IgD-negative memory B cell (primary cell): ENCODE results near the gene IL1R1. TPM values are rescaled to one million over a fixed set of nuclear protein-coding genes. Genes with fewer than 3 reads are reported as not detected.

ENCODE experiments used
- H3K27ac Mint-ChIP-seq, 3 donors: one replicate each; pipeline ENCODE4 v1.8.0; 2020 to 2022; ENCODE audit warnings: mild to moderate bottlenecking in 3 of 3, mixed read lengths in 3 of 3, moderate library complexity in 1 of 3
- H3K27me3 Mint-ChIP-seq: one replicate; pipeline ENCODE4 v1.8.0; 2021; ENCODE audit warnings: mixed read lengths
- H3K36me3 Mint-ChIP-seq: one replicate; pipeline ENCODE4 v1.8.0; 2020; ENCODE audit warnings: mild to moderate bottlenecking, mixed read lengths
- H3K4me1 Mint-ChIP-seq, 3 donors: one replicate each; pipeline ENCODE4 v1.8.0; 2020 to 2022; ENCODE audit warnings: mixed read lengths in 3 of 3, mild to moderate bottlenecking in 1 of 3
- H3K4me3 Mint-ChIP-seq, 4 donors: one replicate each; pipeline ENCODE4 v1.8.0; 2020 to 2022; ENCODE audit warnings: mild to moderate bottlenecking in 4 of 4, mixed read lengths in 4 of 4, moderate library complexity in 3 of 4
- H3K9me3 Mint-ChIP-seq, 3 donors: one replicate each; pipeline ENCODE4 v1.8.0; 2020 to 2021; ENCODE audit warnings: mixed read lengths in 3 of 3, mild to moderate bottlenecking in 1 of 3
- polyA plus RNA-seq: library from polyadenylated mRNA; unstranded; fragments of 300-500 nt; fragmentation: Illumina TruSeq; gene quantifications from one replicate; pipeline ENCODE4 v1.2.3, GENCODE V29; 2021

The IL1R1 gene
- polyA plus RNA-seq, 1 donor from 2014 or later, result not detected

DNA sequence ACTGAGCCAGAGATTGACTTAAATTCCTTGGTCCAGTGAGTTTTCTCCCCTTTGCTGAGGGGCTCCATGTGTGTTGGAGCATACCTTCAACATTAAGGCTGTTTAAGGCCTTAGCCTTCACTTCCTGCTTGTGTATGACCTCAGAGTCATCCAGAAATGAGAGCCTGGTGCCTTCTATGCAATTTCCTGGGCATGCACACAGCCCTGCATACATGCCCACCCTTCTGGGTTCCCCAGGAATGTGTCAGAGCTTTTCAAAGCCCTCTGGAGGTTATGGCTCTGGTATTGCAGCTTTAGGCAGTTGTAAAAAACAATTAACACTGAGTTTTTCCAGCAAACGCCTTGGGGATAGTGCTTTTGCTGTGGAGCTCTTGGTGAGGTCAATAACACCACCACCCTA, 16.7 kb downstream of the IL1R1 start:
- no peak overlapping the region for H3K4me3 Mint-ChIP-seq
- no peaks in the 10 kb centered on the region for H3K27me3 Mint-ChIP-seq
- peaks cover 2% of the 10 kb centered on the region for H3K36me3 Mint-ChIP-seq
- no peak overlapping the region for H3K27ac Mint-ChIP-seq
- H3K9me3 Mint-ChIP-seq, result peaks cover 0 to 4% (median 0%) of the 10 kb centered on the region in 3 donors
- H3K4me1 Mint-ChIP-seq, result no peaks in the 10 kb centered on the region

DNA sequence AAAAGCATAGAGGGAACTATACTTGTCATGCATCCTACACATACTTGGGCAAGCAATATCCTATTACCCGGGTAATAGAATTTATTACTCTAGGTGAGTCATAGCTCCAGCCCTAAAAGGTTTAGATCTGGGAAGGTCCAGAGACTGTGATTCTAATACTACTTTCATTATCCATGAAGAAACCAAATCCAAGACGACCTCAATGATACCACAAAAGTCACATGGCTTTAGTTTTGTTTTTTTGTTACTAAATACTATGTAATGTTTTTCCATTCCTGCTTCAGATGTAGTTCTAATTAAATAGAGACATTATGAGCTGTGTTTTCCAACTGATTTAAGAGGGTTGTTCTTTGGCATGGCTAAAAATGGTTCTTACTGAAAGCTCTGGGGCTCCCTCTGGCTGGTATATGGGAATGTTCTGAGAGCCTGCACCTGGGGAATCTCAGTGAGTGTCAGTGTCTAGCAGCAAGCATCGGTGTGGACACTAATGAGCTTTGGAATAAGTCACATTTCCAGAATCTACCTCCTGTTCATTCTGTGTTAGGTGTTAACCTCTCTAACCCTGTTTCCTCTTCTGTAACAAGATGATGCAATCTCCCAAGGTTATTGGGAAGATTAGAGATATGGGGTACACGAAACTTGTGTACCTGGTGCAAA, 23.8 kb downstream of the IL1R1 start:
- Mint-ChIP-seq H3K36me3 (peaks cover 2% of the 10 kb centered on the region), H3K27me3 (peaks cover 2% of the 10 kb centered on the region), H3K4me3 (no peak overlapping the region), H3K9me3 (no peaks in the 10 kb centered on the region), H3K4me1 (no peaks in the 10 kb centered on the region), H3K27ac (no peak overlapping the region)

DNA sequence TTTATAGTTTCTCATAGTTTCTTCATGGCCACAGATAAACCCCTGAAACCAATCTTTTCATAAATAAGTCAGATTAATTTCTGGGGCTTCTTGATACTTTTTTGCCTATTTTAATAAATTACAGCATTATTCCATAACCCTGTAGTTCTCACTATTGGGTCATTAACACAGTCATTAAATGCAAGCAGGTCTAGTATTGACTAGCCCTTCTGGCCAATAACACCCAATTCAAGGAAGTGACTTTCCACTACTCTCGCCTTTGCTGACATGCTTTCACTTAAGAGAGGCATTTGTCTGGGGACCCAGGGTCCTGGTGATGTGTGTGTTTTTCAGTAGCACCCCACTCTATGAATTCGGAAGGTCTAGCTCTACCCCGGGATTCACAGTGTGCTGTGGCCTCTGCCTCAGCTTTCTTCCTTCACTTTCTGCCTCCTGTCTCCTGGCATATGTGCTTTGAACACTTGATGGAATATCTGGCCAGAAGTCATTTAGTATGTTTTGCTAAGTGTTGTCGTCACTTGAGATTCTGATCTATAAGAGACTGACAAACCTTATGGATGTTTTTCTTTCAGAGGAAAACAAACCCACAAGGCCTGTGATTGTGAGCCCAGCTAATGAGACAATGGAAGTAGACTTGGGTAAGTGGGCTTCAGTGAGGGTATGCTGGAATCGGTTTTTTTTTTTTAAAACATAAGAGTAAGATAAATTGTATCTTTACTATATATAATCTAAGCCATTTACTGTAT, 25.7 kb downstream of the IL1R1 start:
- no peak overlapping the region for H3K27ac Mint-ChIP-seq
- H3K27me3 Mint-ChIP-seq, result peaks cover 2% of the 10 kb centered on the region
- H3K4me3 Mint-ChIP-seq, result no peak overlapping the region
- H3K4me1 Mint-ChIP-seq, result peaks cover 0 to 1% (median 0%) of the 10 kb centered on the region in 3 donors
- no peaks in the 10 kb centered on the region for H3K36me3 Mint-ChIP-seq
- no peaks in the 10 kb centered on the region for H3K9me3 Mint-ChIP-seq

DNA sequence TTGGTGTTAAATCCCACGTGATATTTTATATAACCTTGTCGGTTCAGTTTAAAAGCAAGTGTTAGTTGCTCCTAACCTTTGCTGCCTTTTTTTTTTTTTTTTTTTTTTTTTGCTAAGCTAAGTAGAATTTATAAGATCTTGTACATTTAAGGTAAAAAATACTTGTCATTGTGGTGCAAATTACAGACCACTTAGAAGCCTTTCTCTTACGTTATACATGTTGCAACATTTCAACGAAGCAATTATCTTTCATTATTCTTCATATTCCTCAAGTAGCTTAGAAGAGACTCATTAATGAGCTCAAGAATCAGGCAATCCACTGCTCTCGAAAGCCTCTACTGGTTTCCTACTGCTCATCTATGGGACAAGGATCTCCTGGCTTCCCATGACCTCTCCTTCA, 29.4 kb downstream of the IL1R1 start:
- Mint-ChIP-seq H3K27ac (no peak overlapping the region), H3K4me1 (peaks cover 0 to 1% (median 0%) of the 10 kb centered on the region in 3 donors), H3K4me3 (no peak overlapping the region), H3K36me3 (no peaks in the 10 kb centered on the region), H3K9me3 (no peaks in the 10 kb centered on the region), H3K27me3 (peaks cover 6% of the 10 kb centered on the region)

DNA sequence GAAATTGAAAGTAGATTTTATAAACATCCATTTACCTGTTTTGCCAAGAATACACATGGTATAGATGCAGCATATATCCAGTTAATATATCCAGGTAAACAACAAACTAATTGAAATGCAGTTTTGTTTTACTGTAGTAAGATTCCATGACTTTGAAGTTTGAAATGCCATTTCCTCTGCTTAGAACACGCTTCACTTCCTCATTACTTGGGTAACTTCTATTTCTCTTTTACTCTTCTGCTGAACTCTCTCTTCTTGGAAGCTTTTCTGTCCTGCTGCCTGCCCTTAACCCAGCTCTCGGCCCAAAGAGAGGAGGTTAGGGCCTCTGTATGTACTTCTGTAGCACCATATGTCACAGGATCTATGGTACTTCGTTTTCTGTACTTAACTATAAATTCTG, 30.2 kb downstream of the IL1R1 start:
- peaks cover 8% of the 10 kb centered on the region for H3K27me3 Mint-ChIP-seq
- H3K27ac Mint-ChIP-seq, result no peak overlapping the region
- H3K4me3 Mint-ChIP-seq, result no peak overlapping the region
- peaks cover 0 to 1% (median 0%) of the 10 kb centered on the region in 3 donors for H3K4me1 Mint-ChIP-seq
- H3K9me3 Mint-ChIP-seq, result no peaks in the 10 kb centered on the region
- no peaks in the 10 kb centered on the region for H3K36me3 Mint-ChIP-seq

DNA sequence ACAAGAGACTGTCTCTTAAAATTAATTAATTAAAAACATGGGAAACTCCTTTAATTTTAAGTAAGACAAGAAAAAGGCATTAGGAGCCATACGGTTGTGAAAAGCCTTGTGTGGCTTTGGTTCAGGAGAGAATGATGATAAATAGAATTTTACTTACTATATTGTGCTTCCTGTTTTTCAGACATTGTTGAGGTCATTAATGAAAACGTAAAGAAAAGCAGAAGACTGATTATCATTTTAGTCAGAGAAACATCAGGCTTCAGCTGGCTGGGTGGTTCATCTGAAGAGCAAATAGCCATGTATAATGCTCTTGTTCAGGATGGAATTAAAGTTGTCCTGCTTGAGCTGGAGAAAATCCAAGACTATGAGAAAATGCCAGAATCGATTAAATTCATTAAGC, 33.6 kb downstream of the IL1R1 start:
- Mint-ChIP-seq H3K27me3 (peaks cover 10% of the 10 kb centered on the region), H3K4me3 (no peak overlapping the region), H3K4me1 (peaks cover 0 to 1% (median 0%) of the 10 kb centered on the region in 3 donors), H3K36me3 (peaks cover 2% of the 10 kb centered on the region), H3K27ac (no peak overlapping the region), H3K9me3 (no peaks in the 10 kb centered on the region)

DNA sequence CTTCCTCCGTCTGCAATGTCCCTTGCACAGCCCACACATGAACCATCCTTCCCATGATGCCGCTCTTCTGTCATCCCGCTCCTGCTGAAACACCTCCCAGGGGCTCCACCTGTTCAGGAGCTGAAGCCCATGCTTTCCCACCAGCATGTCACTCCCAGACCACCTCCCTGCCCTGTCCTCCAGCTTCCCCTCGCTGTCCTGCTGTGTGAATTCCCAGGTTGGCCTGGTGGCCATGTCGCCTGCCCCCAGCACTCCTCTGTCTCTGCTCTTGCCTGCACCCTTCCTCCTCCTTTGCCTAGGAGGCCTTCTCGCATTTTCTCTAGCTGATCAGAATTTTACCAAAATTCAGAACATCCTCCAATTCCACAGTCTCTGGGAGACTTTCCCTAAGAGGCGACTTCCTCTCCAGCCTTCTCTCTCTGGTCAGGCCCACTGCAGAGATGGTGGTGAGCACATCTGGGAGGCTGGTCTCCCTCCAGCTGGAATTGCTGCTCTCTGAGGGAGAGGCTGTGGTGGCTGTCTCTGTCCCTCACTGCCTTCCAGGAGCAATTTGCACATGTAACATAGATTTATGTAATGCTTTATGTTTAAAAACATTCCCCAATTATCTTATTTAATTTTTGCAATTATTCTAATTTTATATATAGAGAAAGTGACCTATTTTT, 35.4 kb downstream of the IL1R1 start:
- Mint-ChIP-seq H3K9me3 (peaks cover 0 to 2% (median 0%) of the 10 kb centered on the region in 3 donors), H3K36me3 (peaks cover 2% of the 10 kb centered on the region), H3K4me1 (no peaks in the 10 kb centered on the region), H3K27ac (no peak overlapping the region), H3K4me3 (no peak overlapping the region), H3K27me3 (peaks cover 10% of the 10 kb centered on the region)

DNA sequence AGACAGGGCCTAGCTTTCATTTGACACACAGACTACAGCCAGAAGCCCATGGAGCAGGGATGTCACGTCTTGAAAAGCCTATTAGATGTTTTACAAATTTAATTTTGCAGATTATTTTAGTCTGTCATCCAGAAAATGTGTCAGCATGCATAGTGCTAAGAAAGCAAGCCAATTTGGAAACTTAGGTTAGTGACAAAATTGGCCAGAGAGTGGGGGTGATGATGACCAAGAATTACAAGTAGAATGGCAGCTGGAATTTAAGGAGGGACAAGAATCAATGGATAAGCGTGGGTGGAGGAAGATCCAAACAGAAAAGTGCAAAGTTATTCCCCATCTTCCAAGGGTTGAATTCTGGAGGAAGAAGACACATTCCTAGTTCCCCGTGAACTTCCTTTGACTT, 36.5 kb downstream of the IL1R1 start:
- peaks cover 2% of the 10 kb centered on the region for H3K36me3 Mint-ChIP-seq
- no peak overlapping the region for H3K27ac Mint-ChIP-seq
- H3K9me3 Mint-ChIP-seq, result peaks cover 0 to 2% (median 0%) of the 10 kb centered on the region in 3 donors
- H3K4me1 Mint-ChIP-seq, result no peaks in the 10 kb centered on the region
- peaks cover 10% of the 10 kb centered on the region for H3K27me3 Mint-ChIP-seq
- H3K4me3 Mint-ChIP-seq, result no peak overlapping the region

DNA sequence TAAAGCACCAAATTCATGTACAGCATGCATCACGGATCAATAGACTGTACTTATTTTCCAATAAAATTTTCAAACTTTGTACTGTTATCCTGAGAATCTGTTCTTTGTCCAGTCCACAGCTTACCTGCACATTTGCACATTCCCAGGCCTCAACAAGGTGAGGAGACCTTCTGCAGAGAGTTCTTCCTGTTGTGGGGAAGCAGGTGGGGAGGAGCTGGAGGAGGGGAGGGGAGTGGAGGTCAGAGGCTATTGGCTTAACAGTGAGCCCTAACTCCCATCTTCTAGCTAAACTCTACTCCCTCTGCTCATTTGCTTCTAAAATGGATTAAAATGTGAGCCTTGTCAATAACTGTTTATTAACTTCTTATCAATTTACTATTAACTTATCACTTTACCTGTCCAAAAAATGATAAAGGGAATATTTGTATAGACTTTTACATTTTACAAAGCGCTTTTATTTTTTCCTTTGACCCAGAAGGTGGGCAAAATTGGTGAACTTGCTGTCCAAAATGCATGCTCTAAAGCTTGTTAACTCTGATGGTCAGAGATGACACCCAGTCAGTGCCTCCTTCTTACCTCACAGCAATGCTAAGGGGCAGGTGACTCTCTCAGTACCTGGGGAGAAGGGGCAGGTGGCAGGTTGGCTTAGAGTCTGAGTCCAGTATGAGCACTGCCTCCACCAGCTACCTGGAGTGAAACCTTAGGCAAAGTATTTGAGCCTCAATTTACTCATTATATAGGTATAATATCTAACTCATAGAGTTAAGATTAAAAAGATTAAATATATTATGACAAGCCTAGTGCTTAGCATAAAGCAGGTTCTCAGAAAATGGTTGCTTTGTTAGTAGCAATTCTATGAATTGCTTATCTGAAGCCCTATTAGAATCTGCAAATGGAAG, 37.5 kb downstream of the IL1R1 start:
- H3K4me3 Mint-ChIP-seq, result no peak overlapping the region

DNA sequence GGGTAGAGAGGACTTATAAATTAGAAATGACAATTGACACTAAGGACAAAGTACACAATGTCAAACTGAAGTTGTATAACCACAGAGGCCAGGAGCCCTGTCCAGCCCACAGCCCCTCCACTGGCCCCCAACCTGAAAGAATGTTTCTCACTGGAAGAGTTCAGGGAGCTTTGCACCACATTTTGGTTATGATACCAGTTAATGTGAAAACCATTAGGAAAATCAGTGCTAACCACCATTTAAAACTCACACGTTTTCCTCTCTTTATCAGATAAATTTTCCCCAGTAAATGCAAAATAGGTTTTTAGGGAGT, 38.1 kb downstream of the IL1R1 start:
- H3K27me3 Mint-ChIP-seq, result peaks cover 10% of the 10 kb centered on the region
- no peak overlapping the region for H3K27ac Mint-ChIP-seq
- H3K4me3 Mint-ChIP-seq, result no peak overlapping the region
- H3K36me3 Mint-ChIP-seq, result peaks cover 2% of the 10 kb centered on the region
- no peaks in the 10 kb centered on the region for H3K4me1 Mint-ChIP-seq
- H3K9me3 Mint-ChIP-seq, result peaks cover 0 to 2% (median 0%) of the 10 kb centered on the region in 3 donors

More for the DNA sequence above, 37.5 kb downstream of the IL1R1 start:
- peaks cover 0 to 2% (median 0%) of the 10 kb centered on the region in 3 donors for H3K9me3 Mint-ChIP-seq
- peaks cover 2% of the 10 kb centered on the region for H3K36me3 Mint-ChIP-seq
- no peaks in the 10 kb centered on the region for H3K4me1 Mint-ChIP-seq
- H3K27ac Mint-ChIP-seq, result no peak overlapping the region
- peaks cover 10% of the 10 kb centered on the region for H3K27me3 Mint-ChIP-seq

DNA sequence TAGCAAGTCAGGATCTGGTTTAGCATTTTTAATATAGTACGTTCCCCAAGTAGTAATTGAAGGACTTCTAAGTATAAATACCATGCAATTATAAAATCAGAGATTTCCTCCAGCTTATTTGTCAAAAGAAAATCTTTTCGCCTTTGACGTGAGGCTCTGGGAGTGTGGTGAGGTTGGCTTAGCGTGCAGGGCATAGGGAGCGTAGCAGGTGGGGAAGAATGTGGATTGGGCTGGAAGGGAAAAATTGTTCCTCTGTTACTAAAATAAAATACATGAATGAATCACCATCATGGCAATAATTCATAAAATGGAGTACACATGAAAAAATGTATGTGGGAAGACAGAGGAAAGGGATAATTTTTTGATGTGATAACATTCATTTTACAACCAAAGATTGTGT, 38.8 kb downstream of the IL1R1 start:
- Mint-ChIP-seq H3K9me3 (peaks cover 0 to 2% (median 0%) of the 10 kb centered on the region in 3 donors), H3K36me3 (peaks cover 2% of the 10 kb centered on the region), H3K27me3 (peaks cover 10% of the 10 kb centered on the region), H3K27ac (no peak overlapping the region), H3K4me3 (no peak overlapping the region), H3K4me1 (no peaks in the 10 kb centered on the region)

DNA sequence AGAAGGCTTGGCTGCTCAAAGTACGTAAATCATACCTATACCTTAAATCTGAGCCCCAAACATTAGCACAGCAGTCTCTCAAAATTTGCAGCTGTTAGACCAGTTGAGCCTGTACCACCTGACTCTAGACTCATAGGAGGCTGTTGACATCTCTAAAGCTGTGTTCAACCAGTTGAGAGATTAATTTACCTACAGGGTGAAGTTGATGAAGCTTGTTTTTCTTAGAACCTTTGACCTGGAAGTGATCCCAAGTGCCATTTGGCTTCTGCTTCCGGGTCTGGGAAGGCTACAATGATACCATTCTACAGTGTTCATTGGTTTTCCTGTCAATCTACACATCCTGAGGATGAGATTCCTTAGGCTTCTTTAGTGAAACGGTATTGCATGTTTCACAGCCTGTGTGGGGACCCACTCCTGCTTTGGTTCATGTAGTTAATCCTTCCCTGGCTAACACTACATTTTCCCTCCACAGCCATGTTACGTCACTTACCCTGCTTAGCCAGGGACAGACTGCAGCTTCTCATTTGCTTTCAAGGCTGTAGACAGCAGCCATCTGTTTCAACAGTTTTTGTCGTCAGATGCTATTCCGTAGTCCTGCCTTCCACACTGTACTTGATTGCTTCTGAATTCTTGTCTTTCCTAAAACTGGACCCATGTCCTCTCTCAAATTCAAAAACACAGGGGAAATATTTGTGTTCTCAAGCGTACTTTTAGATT, 39.5 kb downstream of the IL1R1 start:
- no peak overlapping the region for H3K4me3 Mint-ChIP-seq
- no peak overlapping the region for H3K27ac Mint-ChIP-seq
- no peaks in the 10 kb centered on the region for H3K4me1 Mint-ChIP-seq
- peaks cover 2% of the 10 kb centered on the region for H3K36me3 Mint-ChIP-seq
- peaks cover 15% of the 10 kb centered on the region for H3K27me3 Mint-ChIP-seq
- H3K9me3 Mint-ChIP-seq, result peaks cover 0 to 2% (median 0%) of the 10 kb centered on the region in 3 donors

DNA sequence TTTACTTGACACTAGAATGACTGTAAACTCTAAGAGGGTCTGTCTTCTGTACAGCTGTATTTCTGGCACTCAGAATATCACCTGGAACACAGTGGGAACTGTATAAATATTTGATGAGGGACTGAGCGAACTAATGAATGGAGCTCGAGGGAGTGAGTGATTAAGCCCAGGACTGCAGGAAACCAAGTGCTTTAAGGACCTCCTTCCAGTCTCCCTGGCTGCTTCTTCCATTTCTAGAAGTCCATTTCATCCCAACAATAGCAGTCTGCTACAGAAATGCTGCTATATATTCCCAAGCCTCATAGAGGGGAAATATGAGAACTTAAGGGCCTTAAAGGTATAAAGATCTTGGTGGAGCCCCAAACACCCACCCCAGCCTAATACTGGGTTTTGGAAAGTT, 41.5 kb downstream of the IL1R1 start:
- Mint-ChIP-seq H3K27ac (no peak overlapping the region), H3K27me3 (peaks cover 17% of the 10 kb centered on the region), H3K9me3 (peaks cover 0 to 2% (median 0%) of the 10 kb centered on the region in 3 donors), H3K4me1 (peaks cover 0 to 4% (median 4%) of the 10 kb centered on the region in 3 donors), H3K4me3 (no peak overlapping the region), H3K36me3 (peaks cover 2% of the 10 kb centered on the region)

DNA sequence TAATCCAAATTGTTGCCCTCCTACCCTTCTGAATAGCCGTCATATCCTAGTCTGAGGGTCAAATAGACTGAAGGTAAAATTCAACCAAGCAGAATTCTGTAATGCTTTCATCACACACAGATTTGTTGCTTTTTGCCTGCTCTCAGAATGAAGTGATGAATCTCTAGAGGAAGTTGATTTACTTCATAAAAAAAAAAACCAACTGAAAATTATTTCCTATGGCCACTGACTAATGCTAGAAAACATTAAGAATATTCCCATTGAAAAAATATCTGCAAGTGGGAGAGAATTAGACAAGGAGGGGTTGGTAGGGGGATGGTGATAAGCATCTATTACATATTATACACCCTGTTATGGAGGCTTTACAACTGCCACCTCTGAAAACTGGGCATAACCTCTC, 42.0 kb downstream of the IL1R1 start:
- peaks cover 2% of the 10 kb centered on the region for H3K36me3 Mint-ChIP-seq
- no peak overlapping the region for H3K4me3 Mint-ChIP-seq
- H3K27ac Mint-ChIP-seq, result no peak overlapping the region
- peaks cover 0 to 4% (median 4%) of the 10 kb centered on the region in 3 donors for H3K4me1 Mint-ChIP-seq
- H3K27me3 Mint-ChIP-seq, result peaks cover 17% of the 10 kb centered on the region
- H3K9me3 Mint-ChIP-seq, result peaks cover 0 to 2% (median 0%) of the 10 kb centered on the region in 3 donors
